Type B pancreatic cell (in vitro differentiated cells): ENCODE results near the gene ATXN3. TPM values are rescaled to one million over a fixed set of nuclear protein-coding genes. Genes with fewer than 3 reads are reported as not detected.

ENCODE experiments used
- DNase-seq: peaks from one replicate; pipeline ENCODE4 v3.0.0; 2021; ENCODE audit warnings: mixed read lengths; ENCODE audit not compliant: unreplicated experiment; ENCODE audit errors: extremely low spot score
- H3K27ac Mint-ChIP-seq: 2 replicates; pipeline ENCODE4 v1.8.0; 2021; ENCODE audit warnings: mild to moderate bottlenecking, mixed read lengths
- H3K27me3 Mint-ChIP-seq: 2 replicates; pipeline ENCODE4 v1.8.0; 2021; ENCODE audit warnings: mixed read lengths
- H3K36me3 Mint-ChIP-seq: 2 replicates; pipeline ENCODE4 v1.8.0; 2021; ENCODE audit warnings: mixed read lengths
- H3K4me1 Mint-ChIP-seq: one replicate; pipeline ENCODE4 v1.8.0; 2021; ENCODE audit warnings: mixed read lengths; ENCODE audit not compliant: unreplicated experiment
- H3K4me3 Mint-ChIP-seq: 2 replicates; pipeline ENCODE4 v1.8.0; 2021; ENCODE audit warnings: mild to moderate bottlenecking, mixed read lengths
- H3K9me3 Mint-ChIP-seq: 2 replicates; pipeline ENCODE4 v1.8.0; 2021; ENCODE audit warnings: mixed read lengths
- CTCF ChIP-seq: fragments of 200-600 bp; sonication (generic); conservative IDR thresholded peaks from 2 replicates; pipeline ENCODE4 v1.5.0; 2021; ENCODE audit warnings: antibody characterized with exemption, mild to moderate bottlenecking
- total RNA-seq: library from RNA; stranded (reverse); gene quantifications from 2 replicates; pipeline ENCODE4 v1.2.1, GENCODE V29; 2021; ENCODE audit warnings: low replicate concordance

The ATXN3 gene
- total RNA-seq, 1 donor from 2014 or later, result 30.1 TPM

- H3K9me3 Mint-ChIP-seq, result no peaks in the 10 kb centered on the region
- no peak for TF ChIP-seq CTCF
- peaks cover 4% of the 10 kb centered on the region for H3K4me1 Mint-ChIP-seq
- no peak overlapping the region for H3K27ac Mint-ChIP-seq
- DNase-seq, result no peak
- peaks cover 15% of the 10 kb centered on the region for H3K36me3 Mint-ChIP-seq
- no peaks in the 10 kb centered on the region for H3K27me3 Mint-ChIP-seq
- no peak overlapping the region for H3K4me3 Mint-ChIP-seq
These were observed 92.3 kb downstream of the ATXN3 start for GRCh38 chr14:92014040-92014439.

GRCh38 chr14:92012121-92012748 lies 94.1 kb downstream of the ATXN3 start:
- Mint-ChIP-seq H3K36me3 (peaks cover 23% of the 10 kb centered on the region), H3K9me3 (no peaks in the 10 kb centered on the region), H3K4me3 (no peak overlapping the region), H3K27ac (peak overlapping the region; percentile 3), H3K4me1 (peaks cover 4% of the 10 kb centered on the region), H3K27me3 (no peaks in the 10 kb centered on the region)
- DNase-seq, result no peak
- TF ChIP-seq CTCF, result no peak

- no peak for TF ChIP-seq CTCF
- Mint-ChIP-seq H3K9me3 (no peaks in the 10 kb centered on the region), H3K4me1 (peaks cover 4% of the 10 kb centered on the region), H3K27me3 (no peaks in the 10 kb centered on the region), H3K36me3 (peaks cover 23% of the 10 kb centered on the region), H3K4me3 (no peak overlapping the region), H3K27ac (no peak overlapping the region)
- no peak for DNase-seq
These were observed 95.7 kb downstream of the ATXN3 start for GRCh38 chr14:92010644-92011043.

- Mint-ChIP-seq H3K27ac (no peak overlapping the region), H3K27me3 (no peaks in the 10 kb centered on the region), H3K36me3 (peaks cover 33% of the 10 kb centered on the region), H3K4me3 (no peak overlapping the region), H3K4me1 (peaks cover 4% of the 10 kb centered on the region), H3K9me3 (no peaks in the 10 kb centered on the region)
- no peak for DNase-seq
- TF ChIP-seq CTCF, result no peak
These were observed 96.8 kb downstream of the ATXN3 start for GRCh38 chr14:92009604-92010003.

Other genes with a start within 250 kb of the ATXN3 start
- gene TC2N, start 239.0 kb downstream of the ATXN3 start, total RNA-seq, result 19.4 and 42.2 TPM in 2 replicates
- gene FBLN5, start 158.9 kb downstream of the ATXN3 start, total RNA-seq, result 1.9 and 14.1 TPM in 2 replicates
- gene TRIP11, start 66.5 kb downstream of the ATXN3 start, total RNA-seq, result 61.8 and 72.5 TPM in 2 replicates
- 129 and 146 TPM in 2 replicates for gene NDUFB1, start 15.1 kb upstream of the ATXN3 start, total RNA-seq
- gene CPSF2, start 15.4 kb upstream of the ATXN3 start, total RNA-seq, result 67.8 and 81.2 TPM in 2 replicates
- gene SLC24A4, start 216.6 kb upstream of the ATXN3 start, total RNA-seq, result 0.57 and 0.82 TPM in 2 replicates